Smooth muscle cell (in vitro differentiated cells): Measurements from ENCODE around the gene HAX1. TPM values are rescaled to one million over a fixed set of nuclear protein-coding genes. Genes with fewer than 3 reads are reported as not detected.

Experiments used
- DNase-seq: peaks from one replicate; lab custom pipeline; 2025; ENCODE audit not compliant: unreplicated experiment; lab: John Stamatoyannopoulos, UW
- H2AFZ ChIP-seq: fragments of 200-600 bp; sonication (generic); 2 replicates; pipeline ENCODE4 v1.6.0; 2016; ENCODE audit warnings: antibody characterized with exemption, low read depth, mild to moderate bottlenecking
- H3F3A ChIP-seq: fragments of 200-600 bp; sonication (generic); 2 replicates; pipeline ENCODE4 v1.6.0; 2017; ENCODE audit warnings: antibody characterized with exemption, low read depth
- H3K27ac ChIP-seq: fragments of 200-600 bp; sonication (generic); 2 replicates; pipeline ENCODE4 v1.5.1; 2016; ENCODE audit warnings: low read depth, mild to moderate bottlenecking
- H3K27me3 ChIP-seq: fragments of 200-600 bp; sonication (generic); 2 replicates; pipeline ENCODE4 v1.6.1; 2016; ENCODE audit warnings: low read depth, mild to moderate bottlenecking
- H3K36me3 ChIP-seq: fragments of 200-600 bp; sonication (generic); 2 replicates; pipeline ENCODE4 v1.5.1; 2016; ENCODE audit warnings: low read depth
- H3K4me1 ChIP-seq: fragments of 200-600 bp; sonication (generic); 2 replicates; pipeline ENCODE4 v1.5.1; 2016; ENCODE audit warnings: low read depth
- H3K4me2 ChIP-seq: fragments of 200-600 bp; sonication (generic); 2 replicates; pipeline ENCODE4 v1.6.0; 2016; ENCODE audit warnings: mild to moderate bottlenecking
- H3K4me3 ChIP-seq: fragments of 200-600 bp; sonication (generic); 2 replicates; pipeline ENCODE4 v1.5.1; 2016; ENCODE audit warnings: mild to moderate bottlenecking
- H3K79me2 ChIP-seq: fragments of 200-600 bp; sonication (generic); 2 replicates; pipeline ENCODE4 v1.6.0; 2016; ENCODE audit warnings: low read depth, mild to moderate bottlenecking
- H3K9ac ChIP-seq: fragments of 200-600 bp; sonication (generic); 2 replicates; pipeline ENCODE4 v1.6.0; 2016; ENCODE audit warnings: low read depth
- H3K9me3 ChIP-seq: fragments of 200-600 bp; sonication (generic); replicated peaks from 2 replicates; pipeline ENCODE4 v1.5.1; 2016; ENCODE audit warnings: low read depth
- H4K20me1 ChIP-seq: fragments of 200-600 bp; sonication (generic); 2 replicates; pipeline ENCODE4 v1.6.0; 2016; ENCODE audit warnings: low read depth
- CTCF ChIP-seq: fragments of 200-600 bp; sonication (generic); IDR thresholded peaks from 2 replicates; pipeline ENCODE4 v1.5.1; 2017; ENCODE audit warnings: borderline replicate concordance, mild to moderate bottlenecking, antibody characterized with exemption; ENCODE audit not compliant: insufficient read depth, poor library complexity, severe bottlenecking
- WGBS: methylation state at CpG from one replicate; pipeline ENCODE4 v1.1.7; 2016; ENCODE audit warnings: low lambda C conversion rate; 5-methylcytosine and 5-hydroxymethylcytosine counted together
- polyA plus RNA-seq: library from polyadenylated mRNA; unstranded; fragments of >200 nt; fragmentation: Nextera tagmentation; extraction: Ambion mirVana; gene quantifications from 2 replicates; pipeline ENCODE4 v1.2.1, GENCODE V29; 2016
- small RNA-seq: library from RNA; depleted of rRNA; stranded (forward); fragments of <200 nt; gene quantifications from one replicate; pipeline ENCODE3, GENCODE V24; 2014
- total RNA-seq: library from RNA; depleted of rRNA; stranded (reverse); fragments of >200 nt; gene quantifications from 2 replicates; pipeline ENCODE4 v1.2.3, GENCODE V29; 2014

The HAX1 gene
- total and polyA plus RNA-seq, 2 experiments from 2014 or later, result 73.7 to 91.6 TPM

- peak; percentile 94 for TF ChIP-seq CTCF
- H3K9me3 ChIP-seq, result no peaks in the 10 kb centered on the region
Observed at GRCh38 chr1:154324669-154325582, 52.5 kb downstream of the HAX1 start, which contains the start of gene ATP8B2. ATP8B2 (plus strand) TSS chr1:154325525; CDS start chr1:154328142, 2,617 bp downstream.

More at GRCh38 chr1:154324669-154325582, 52.5 kb downstream of the HAX1 start, which contains the start of gene ATP8B2:
- peak within 1 kb of the TSS; percentile 97 for H3K4me2 ChIP-seq
- no peaks in the 10 kb centered on the region for H3K36me3 ChIP-seq
- WGBS, result 4% methylated on average over 20 of the region's 56 CpGs
- H4K20me1 ChIP-seq, result peaks cover 22% of the 10 kb centered on the region
- H2AFZ ChIP-seq, result peak within 1 kb of the TSS; percentile 99
- peak within 1 kb of the TSS; percentile 66 for H3K4me3 ChIP-seq
- H3K79me2 ChIP-seq, result peaks cover 7% of the 10 kb centered on the region
- peak within 1 kb of the TSS; percentile 82 for H3K9ac ChIP-seq
- peak; percentile 61 for DNase-seq
- no peaks in the 10 kb centered on the region for H3K27me3 ChIP-seq
- H3K27ac ChIP-seq, result peak within 1 kb of the TSS; percentile 85
- peaks cover 2% of the 10 kb centered on the region for H3F3A ChIP-seq
- peaks cover 22% of the 10 kb centered on the region for H3K4me1 ChIP-seq

Small RNA genes within 50 kb of the gene (small RNA-seq; reads per million reads assigned to genes)
- gene RF00273 (not detected), gene RNU6-121P (0.08 reads per million), gene RNU6-239P (not detected), gene SNORA58B (not detected)

Other genes starting within 250 kb of the HAX1 start
- gene NUP210L, start 117.6 kb upstream of the HAX1 start, total RNA-seq, result 0.90 TPM in 1 of 2 replicates, not detected in the other
- 0.15 TPM in 1 of 2 replicates, not detected in the other for gene NUP210L, start 117.6 kb upstream of the HAX1 start, polyA plus RNA-seq
- 436 and 458 TPM in 2 replicates for gene TPM3, start 80.5 kb upstream of the HAX1 start, total RNA-seq
- 384 and 386 TPM in 2 replicates for gene TPM3, start 80.5 kb upstream of the HAX1 start, polyA plus RNA-seq
- gene CFAP141, start 66.3 kb upstream of the HAX1 start, total RNA-seq, result not detected in 2 replicates
- not detected in 2 replicates for gene CFAP141, start 66.3 kb upstream of the HAX1 start, polyA plus RNA-seq
- 104 and 108 TPM in 2 replicates for gene UBAP2L, start 51.7 kb upstream of the HAX1 start, total RNA-seq
- gene UBAP2L, start 51.7 kb upstream of the HAX1 start, polyA plus RNA-seq, result 130 and 143 TPM in 2 replicates
- not detected in 2 replicates for gene AQP10, start 48.5 kb downstream of the HAX1 start, total RNA-seq
- gene AQP10, start 48.5 kb downstream of the HAX1 start, polyA plus RNA-seq, result 0.14 TPM in 1 of 2 replicates, not detected in the other
- gene ATP8B2, start 52.9 kb downstream of the HAX1 start, total RNA-seq, result 49.1 and 57.6 TPM in 2 replicates
- 19.6 and 20.7 TPM in 2 replicates for gene ATP8B2, start 52.9 kb downstream of the HAX1 start, polyA plus RNA-seq
- 1.3 and 1.8 TPM in 2 replicates for gene IL6R, start 132.7 kb downstream of the HAX1 start, total RNA-seq
- gene IL6R, start 132.7 kb downstream of the HAX1 start, polyA plus RNA-seq, result 1.9 TPM in 2 replicates
- 0.13 TPM in 1 of 2 replicates, not detected in the other for gene TDRD10, start 229.6 kb downstream of the HAX1 start, total RNA-seq
- gene TDRD10, start 229.6 kb downstream of the HAX1 start, polyA plus RNA-seq, result 0.11 TPM in 1 of 2 replicates, not detected in the other
- 0.13 and 0.45 TPM in 2 replicates for gene SHE, start 229.8 kb downstream of the HAX1 start, total RNA-seq
- 0.39 and 0.72 TPM in 2 replicates for gene SHE, start 229.8 kb downstream of the HAX1 start, polyA plus RNA-seq